Activated CD4-positive, alpha-beta T cell treated with anti-CD3 and anti-CD28 coated beads for 36 hours (primary cell): ENCODE measurements around the gene NEURL2. TPM values are rescaled to one million over a fixed set of nuclear protein-coding genes. Genes with fewer than 3 reads are reported as not detected.

Experiments
- ATAC-seq: fragments of 200-7000 bp; cut with Tn5 transposase; one replicate; pipeline ENCODE4 v1.10.0; 2021; ENCODE audit warnings: mild to moderate bottlenecking, moderate library complexity
- CTCF ChIA-PET: fragments of 350-600 bp; sonication (Branson Sonifier 250); formaldehyde crosslinking; loops from one replicate; lab custom pipeline; 2021; ENCODE audit warnings: antibody characterized with exemption; lab: Charles Lee
- POLR2A ChIA-PET: fragments of 350-600 bp; sonication (Branson Sonifier 250); formaldehyde crosslinking; loops from one replicate; lab custom pipeline; 2021; ENCODE audit warnings: antibody characterized with exemption, inconsistent platforms; lab: Charles Lee
- DNase-seq: peaks from one replicate; pipeline ENCODE4 v3.0.0-alpha.2; 2020
- H3K27ac Mint-ChIP-seq: one replicate; pipeline ENCODE4 v1.8.0; 2021; ENCODE audit warnings: mixed read lengths
- H3K27me3 Mint-ChIP-seq: one replicate; pipeline ENCODE4 v1.8.0; 2021; ENCODE audit warnings: mixed read lengths
- H3K36me3 Mint-ChIP-seq: one replicate; pipeline ENCODE4 v1.8.0; 2021; ENCODE audit warnings: low read depth, mixed read lengths
- H3K4me1 Mint-ChIP-seq: one replicate; pipeline ENCODE4 v1.8.0; 2021; ENCODE audit warnings: mixed read lengths
- H3K4me3 Mint-ChIP-seq: one replicate; pipeline ENCODE4 v1.8.0; 2021; ENCODE audit warnings: mild to moderate bottlenecking, moderate library complexity, mixed read lengths
- H3K9me3 Mint-ChIP-seq: one replicate; pipeline ENCODE4 v1.8.0; 2021; ENCODE audit warnings: low read depth, mixed read lengths
- intact Hi-C, 2 experiments: fragments of 100-400 bp; cut with DNase I in 1 of 2; cut with micrococcal nuclease in 1 of 2; formaldehyde crosslinking; loops; one replicate each; pipeline versions ENCODE4 v1.14.2 to v1.15.1; 2022 to 2024; cut with DNase I, micrococcal nuclease
- total RNA-seq, 2 experiments: library from RNA; stranded (reverse); gene quantifications; one replicate each; pipeline ENCODE4 v1.2.3, GENCODE V29; 2021

The NEURL2 gene
- total RNA-seq, 2 experiments from 2014 or later, result 1.2 to 1.9 TPM

GRCh38 chr20:45867136-45867818 lies 23.7 kb downstream of the NEURL2 start:
- no peak for ATAC-seq
- H3K27ac Mint-ChIP-seq, result no peak overlapping the region
- no peaks in the 10 kb centered on the region for H3K36me3 Mint-ChIP-seq
- no peaks in the 10 kb centered on the region for H3K27me3 Mint-ChIP-seq
- no peaks in the 10 kb centered on the region for H3K4me1 Mint-ChIP-seq
- no peak for DNase-seq
- intact Hi-C loops, result no loop called here
- H3K4me3 Mint-ChIP-seq, result no peak overlapping the region
- ChIA-PET CTCF (interaction anchor here (0.6 to 1.0 kb wide), 3 partner anchors 22 to 1029 kb away, joined by 3 to 5 read pairs (median 3); no protein-coding TSS in a partner anchor), POLR2A (no interaction called here)
- H3K9me3 Mint-ChIP-seq, result no peaks in the 10 kb centered on the region

GRCh38 chr20:45866454-45866853 lies 24.6 kb downstream of the NEURL2 start:
- no peak overlapping the region for H3K27ac Mint-ChIP-seq
- no peaks in the 10 kb centered on the region for H3K9me3 Mint-ChIP-seq
- no peaks in the 10 kb centered on the region for H3K27me3 Mint-ChIP-seq
- ChIA-PET POLR2A (no interaction called here), CTCF (no interaction called here)
- intact Hi-C loops, result no loop called here
- no peaks in the 10 kb centered on the region for H3K36me3 Mint-ChIP-seq
- ATAC-seq (no peak), DNase-seq (no peak)
- H3K4me3 Mint-ChIP-seq, result no peak overlapping the region
- no peaks in the 10 kb centered on the region for H3K4me1 Mint-ChIP-seq

- no peak overlapping the region for H3K4me3 Mint-ChIP-seq
- H3K27ac Mint-ChIP-seq, result no peak overlapping the region
- ChIA-PET POLR2A (no interaction called here), CTCF (no interaction called here)
- peaks cover 6% of the 10 kb centered on the region for H3K4me1 Mint-ChIP-seq
- no peaks in the 10 kb centered on the region for H3K9me3 Mint-ChIP-seq
- DNase-seq, result no peak
- no peaks in the 10 kb centered on the region for H3K27me3 Mint-ChIP-seq
- no peaks in the 10 kb centered on the region for H3K36me3 Mint-ChIP-seq
- no peak for ATAC-seq
- intact Hi-C loops, result no loop called here
These were observed 27.2 kb downstream of the NEURL2 start for GRCh38 chr20:45863543-45864470.

- no peak overlapping the region for H3K4me3 Mint-ChIP-seq
- H3K36me3 Mint-ChIP-seq, result no peaks in the 10 kb centered on the region
- intact Hi-C loops, result no loop called here
- DNase-seq (no peak), ATAC-seq (no peak)
- no peak overlapping the region for H3K27ac Mint-ChIP-seq
- ChIA-PET POLR2A (interaction anchor here (0.7 kb wide), 1 partner anchor 63 kb away, joined by 6 read pairs; no protein-coding TSS in a partner anchor), CTCF (no interaction called here)
- no peaks in the 10 kb centered on the region for H3K27me3 Mint-ChIP-seq
- no peaks in the 10 kb centered on the region for H3K9me3 Mint-ChIP-seq
- peaks cover 17% of the 10 kb centered on the region for H3K4me1 Mint-ChIP-seq
These were observed 29.6 kb downstream of the NEURL2 start for GRCh38 chr20:45861221-45862075.

GRCh38 chr20:45860560-45861220 lies 30.3 kb downstream of the NEURL2 start:
- no peak overlapping the region for H3K4me3 Mint-ChIP-seq

GRCh38 chr20:45859916-45860315 lies 31.1 kb downstream of the NEURL2 start:
- Mint-ChIP-seq H3K9me3 (no peaks in the 10 kb centered on the region), H3K4me1 (peaks cover 28% of the 10 kb centered on the region), H3K27me3 (no peaks in the 10 kb centered on the region), H3K36me3 (no peaks in the 10 kb centered on the region), H3K27ac (no peak overlapping the region), H3K4me3 (no peak overlapping the region)
- ATAC-seq (no peak), DNase-seq (no peak)
- CTCF ChIA-PET, result interaction anchor here (1.9 kb wide), 1 partner anchor 30 kb away, joined by 6 read pairs; no protein-coding TSS in a partner anchor
- intact Hi-C loops, result no loop called here
- POLR2A ChIA-PET, result no interaction called here

More at GRCh38 chr20:45860560-45861220, 30.3 kb downstream of the NEURL2 start:
- ChIA-PET POLR2A (interaction anchor here (0.7 kb wide), 1 partner anchor 63 kb away, joined by 6 read pairs; no protein-coding TSS in a partner anchor), CTCF (interaction anchor here (0.5 kb wide), 1 partner anchor 9 kb away, joined by 4 read pairs; no protein-coding TSS in a partner anchor)
- Mint-ChIP-seq H3K4me1 (peaks cover 24% of the 10 kb centered on the region), H3K27ac (no peak overlapping the region), H3K27me3 (no peaks in the 10 kb centered on the region), H3K9me3 (no peaks in the 10 kb centered on the region), H3K36me3 (no peaks in the 10 kb centered on the region)
- no peak for ATAC-seq
- DNase-seq, result no peak
- intact Hi-C loops, result no loop called here

GRCh38 chr20:45857882-45858216 lies 33.2 kb downstream of the NEURL2 start:
- Mint-ChIP-seq H3K9me3 (no peaks in the 10 kb centered on the region), H3K4me1 (peaks cover 38% of the 10 kb centered on the region), H3K4me3 (peak overlapping the region; percentile 93), H3K36me3 (peaks cover 5% of the 10 kb centered on the region), H3K27ac (peak overlapping the region; percentile 99), H3K27me3 (no peaks in the 10 kb centered on the region)
- ATAC-seq, result peak; percentile 50
- intact Hi-C loops, result loop anchor here (1.0 to 2.0 kb wide), 9 partner anchors 23 to 231 kb away; partner anchors contain the start of genes CTSA (in 2 of the 2), NEURL2 (in 2 of the 2), ZNF335 (in 2 of the 2) and ZSWIM1 (in 2 of the 2)
- ChIA-PET CTCF (interaction anchor here (0.9 to 1.9 kb wide), 2 partner anchors 32 to 88 kb away, joined by 3 to 6 read pairs; no protein-coding TSS in a partner anchor), POLR2A (interaction anchor here (0.9 to 1.2 kb wide), 5 partner anchors 23 to 114 kb away, joined by 3 to 4 read pairs (median 3); partner anchors contain the start of genes ZNF335 and ZSWIM1)
- DNase-seq, result peak; percentile 73

GRCh38 chr20:45857114-45857881 lies 33.7 kb downstream of the NEURL2 start, which contains the start of the genes ACOT8 and ZSWIM3:
ACOT8 (minus strand) TSS chr20:45857392; CDS start chr20:45857315, 77 bp downstream.
ZSWIM3 (plus strand) TSS chr20:45857614; CDS start chr20:45857826, 212 bp downstream.
- intact Hi-C loops, result loop anchor here (1.0 to 2.0 kb wide), 9 partner anchors 24 to 232 kb away; partner anchors contain the start of genes CTSA (in 2 of the 2), NEURL2 (in 2 of the 2), ZNF335 (in 2 of the 2) and ZSWIM1 (in 2 of the 2)
- ATAC-seq (peak; percentile 97), DNase-seq (peak; percentile 95)
- CTCF ChIA-PET, result interaction anchor here (0.7 to 1.7 kb wide), 4 partner anchors 25 to 113 kb away, joined by 3 to 6 read pairs (median 4); no protein-coding TSS in a partner anchor
- Mint-ChIP-seq H3K36me3 (peaks cover 7% of the 10 kb centered on the region), H3K9me3 (no peaks in the 10 kb centered on the region), H3K4me1 (peaks cover 38% of the 10 kb centered on the region), H3K27ac (peak within 1 kb of the TSS; percentile 99), H3K27me3 (no peaks in the 10 kb centered on the region), H3K4me3 (peak within 1 kb of the TSS; percentile 93)
- POLR2A ChIA-PET, result interaction anchor here (0.9 to 1.4 kb wide), 7 partner anchors 23 to 114 kb away, joined by 3 to 4 read pairs (median 3); partner anchors contain the start of genes PCIF1, ZNF335 and ZSWIM1

GRCh38 chr20:45853484-45853883 lies 37.5 kb downstream of the NEURL2 start:
- POLR2A ChIA-PET, result no interaction called here
- Mint-ChIP-seq H3K4me1 (peaks cover 29% of the 10 kb centered on the region), H3K9me3 (no peaks in the 10 kb centered on the region), H3K27me3 (no peaks in the 10 kb centered on the region), H3K27ac (no peak overlapping the region), H3K4me3 (no peak overlapping the region), H3K36me3 (peaks cover 15% of the 10 kb centered on the region)
- DNase-seq (no peak), ATAC-seq (no peak)
- CTCF ChIA-PET, result interaction anchor here (0.8 to 1.3 kb wide), 2 partner anchors 29 to 134 kb away, joined by 3 read pairs; no protein-coding TSS in a partner anchor
- intact Hi-C loops, result no loop called here
